GM21360 (cell line): ENCODE results near the gene CUEDC2.

Source experiments
- ATAC-seq: cut with Tn5 transposase; IDR thresholded peaks from one replicate; pipeline ENCODE4 v1.9.1; 2021; ENCODE audit warnings: mild to moderate bottlenecking, moderate library complexity; ENCODE audit not compliant: unreplicated experiment

CUEDC2 gene

DNA sequence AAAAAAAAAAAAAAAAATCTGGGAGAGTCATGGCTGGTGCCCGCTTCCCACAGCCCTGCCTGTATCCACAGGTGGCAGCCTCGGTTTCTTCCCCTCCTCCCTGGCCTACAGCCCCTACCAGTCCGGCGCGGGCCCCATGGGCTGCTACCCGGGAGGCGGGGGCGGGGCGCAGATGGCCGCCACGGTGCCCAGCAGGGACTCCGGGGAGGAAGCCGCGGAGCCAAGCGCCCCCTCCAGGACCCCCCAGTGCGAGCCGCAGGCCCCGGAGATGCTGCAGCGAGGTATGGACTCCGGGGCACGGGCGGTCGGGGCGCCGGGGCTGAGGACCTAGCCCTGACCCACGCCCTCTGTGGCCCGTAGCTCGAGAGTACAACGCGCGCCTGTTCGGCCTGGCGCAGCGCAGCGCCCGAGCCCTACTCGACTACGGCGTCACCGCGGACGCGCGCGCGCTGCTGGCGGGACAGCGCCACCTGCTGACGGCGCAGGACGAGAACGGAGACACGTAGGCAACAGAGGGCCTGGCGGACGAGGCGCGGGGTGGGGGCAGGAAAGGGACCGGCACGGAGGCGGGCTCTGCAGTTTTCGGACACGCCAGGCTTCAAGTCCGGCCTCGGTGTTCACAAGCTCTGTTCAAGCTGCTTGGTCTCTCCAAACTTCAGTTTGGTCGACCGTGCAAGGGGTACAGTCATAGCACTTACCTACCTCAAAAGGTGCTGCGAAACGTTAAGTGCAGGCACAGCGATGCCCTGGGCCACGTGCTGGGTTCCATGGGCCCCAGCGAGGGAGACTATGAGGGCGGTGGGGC, 33.0 kb downstream of the CUEDC2 start:
- ATAC-seq: peak; percentile 33

DNA sequence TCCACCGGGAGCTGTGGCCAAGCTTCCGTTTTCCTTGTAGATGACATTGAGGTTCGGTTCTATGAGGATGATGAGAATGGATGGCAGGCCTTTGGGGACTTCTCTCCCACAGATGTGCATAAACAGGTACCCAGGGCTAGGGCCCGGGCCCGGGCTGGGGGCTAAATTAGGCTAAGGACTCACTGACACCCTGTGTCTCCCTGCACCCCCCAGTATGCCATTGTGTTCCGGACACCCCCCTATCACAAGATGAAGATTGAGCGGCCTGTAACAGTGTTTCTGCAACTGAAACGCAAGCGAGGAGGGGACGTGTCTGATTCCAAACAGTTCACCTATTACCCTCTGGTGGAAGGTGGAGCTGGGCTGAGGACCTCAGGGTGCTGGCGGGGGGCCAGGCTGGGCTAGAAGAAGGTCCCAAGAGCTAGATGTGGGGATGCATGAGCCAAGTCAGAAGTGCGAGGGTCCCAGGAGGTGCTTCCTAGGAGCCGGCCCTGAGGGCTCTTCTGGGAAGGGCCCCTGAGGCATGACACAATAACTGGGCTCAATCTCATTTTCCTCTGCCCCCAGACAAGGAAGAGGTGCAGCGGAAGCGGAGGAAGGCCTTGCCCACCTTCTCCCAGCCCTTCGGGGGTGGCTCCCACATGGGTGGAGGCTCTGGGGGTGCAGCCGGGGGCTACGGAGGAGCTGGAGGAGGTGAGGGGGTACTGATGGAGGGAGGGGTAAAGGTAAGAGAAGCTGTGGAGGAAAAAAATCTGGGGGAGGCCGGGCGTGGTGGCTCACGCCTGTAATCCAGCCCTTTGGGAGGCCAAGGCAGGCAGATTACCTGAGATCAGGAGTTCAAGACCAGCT, 34.0 kb downstream of the CUEDC2 start:
- no peak for ATAC-seq

DNA sequence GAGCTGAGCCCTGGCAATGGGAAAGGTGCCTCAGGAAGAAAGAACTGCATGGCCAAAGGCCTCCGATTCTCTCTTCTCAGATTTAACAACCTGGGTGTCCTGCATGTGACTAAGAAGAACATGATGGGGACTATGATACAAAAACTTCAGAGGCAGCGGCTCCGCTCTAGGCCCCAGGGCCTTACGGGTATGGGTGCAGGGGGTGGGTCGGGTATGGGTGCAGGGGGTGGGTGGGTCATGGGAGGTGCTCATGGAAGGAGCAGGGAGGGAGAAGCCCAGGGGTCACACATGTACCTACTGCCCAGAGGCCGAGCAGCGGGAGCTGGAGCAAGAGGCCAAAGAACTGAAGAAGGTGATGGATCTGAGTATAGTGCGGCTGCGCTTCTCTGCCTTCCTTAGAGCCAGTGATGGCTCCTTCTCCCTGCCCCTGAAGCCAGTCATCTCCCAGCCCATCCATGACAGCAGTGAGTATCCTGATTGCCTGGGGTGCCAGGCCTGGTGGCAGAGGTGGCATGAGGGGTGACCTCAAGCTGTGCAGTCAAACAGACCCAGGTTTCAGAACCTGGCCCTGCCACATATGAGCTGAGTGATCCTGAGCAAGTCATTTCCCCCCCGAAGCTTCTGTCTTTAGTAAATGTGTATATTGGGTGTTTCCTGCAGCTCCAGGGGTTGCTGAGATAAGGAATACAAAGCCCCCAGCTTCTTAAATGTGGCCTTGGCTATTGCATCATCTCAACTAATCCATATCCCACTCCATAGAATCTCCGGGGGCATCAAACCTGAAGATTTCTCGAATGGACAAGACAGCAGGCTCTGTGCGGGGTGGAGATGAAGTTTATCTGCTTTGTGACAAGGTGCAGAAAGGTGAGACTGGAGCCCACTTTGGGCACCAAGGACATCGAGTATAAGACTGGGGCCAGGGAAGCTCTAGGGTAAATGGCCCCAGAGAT, 34.9 kb downstream of the CUEDC2 start:
- ATAC-seq: no peak

DNA sequence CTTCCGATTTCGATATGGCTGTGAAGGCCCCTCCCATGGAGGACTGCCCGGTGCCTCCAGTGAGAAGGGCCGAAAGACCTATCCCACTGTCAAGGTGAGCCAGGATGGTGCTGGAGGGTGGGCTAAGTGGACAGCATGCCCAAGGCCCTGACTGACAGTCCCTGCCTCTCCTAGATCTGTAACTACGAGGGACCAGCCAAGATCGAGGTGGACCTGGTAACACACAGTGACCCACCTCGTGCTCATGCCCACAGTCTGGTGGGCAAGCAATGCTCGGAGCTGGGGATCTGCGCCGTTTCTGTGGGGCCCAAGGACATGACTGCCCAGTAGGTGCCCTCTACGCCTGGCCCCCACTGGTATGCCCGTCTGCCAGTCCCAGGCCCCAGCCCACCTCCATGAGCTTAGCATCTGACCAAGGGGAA, 35.6 kb downstream of the CUEDC2 start:
- ATAC-seq: no peak

DNA sequence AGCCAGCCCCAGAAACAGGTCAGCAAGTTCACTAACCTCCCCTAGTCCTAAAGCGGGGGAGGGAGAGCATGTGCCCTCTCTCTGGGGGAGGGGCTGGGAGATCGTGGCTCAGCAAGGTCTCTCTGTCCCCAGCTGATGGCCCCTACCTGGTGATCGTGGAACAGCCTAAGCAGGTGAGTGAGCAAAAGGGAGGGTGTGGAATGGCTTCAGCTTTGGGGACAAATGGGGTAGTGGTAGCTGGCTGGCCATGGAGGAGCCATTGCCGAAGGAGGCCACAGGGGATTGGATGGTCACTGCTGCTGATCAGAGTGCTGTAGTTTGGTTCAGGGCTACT, 36.1 kb downstream of the CUEDC2 start:
- no peak for ATAC-seq

DNA sequence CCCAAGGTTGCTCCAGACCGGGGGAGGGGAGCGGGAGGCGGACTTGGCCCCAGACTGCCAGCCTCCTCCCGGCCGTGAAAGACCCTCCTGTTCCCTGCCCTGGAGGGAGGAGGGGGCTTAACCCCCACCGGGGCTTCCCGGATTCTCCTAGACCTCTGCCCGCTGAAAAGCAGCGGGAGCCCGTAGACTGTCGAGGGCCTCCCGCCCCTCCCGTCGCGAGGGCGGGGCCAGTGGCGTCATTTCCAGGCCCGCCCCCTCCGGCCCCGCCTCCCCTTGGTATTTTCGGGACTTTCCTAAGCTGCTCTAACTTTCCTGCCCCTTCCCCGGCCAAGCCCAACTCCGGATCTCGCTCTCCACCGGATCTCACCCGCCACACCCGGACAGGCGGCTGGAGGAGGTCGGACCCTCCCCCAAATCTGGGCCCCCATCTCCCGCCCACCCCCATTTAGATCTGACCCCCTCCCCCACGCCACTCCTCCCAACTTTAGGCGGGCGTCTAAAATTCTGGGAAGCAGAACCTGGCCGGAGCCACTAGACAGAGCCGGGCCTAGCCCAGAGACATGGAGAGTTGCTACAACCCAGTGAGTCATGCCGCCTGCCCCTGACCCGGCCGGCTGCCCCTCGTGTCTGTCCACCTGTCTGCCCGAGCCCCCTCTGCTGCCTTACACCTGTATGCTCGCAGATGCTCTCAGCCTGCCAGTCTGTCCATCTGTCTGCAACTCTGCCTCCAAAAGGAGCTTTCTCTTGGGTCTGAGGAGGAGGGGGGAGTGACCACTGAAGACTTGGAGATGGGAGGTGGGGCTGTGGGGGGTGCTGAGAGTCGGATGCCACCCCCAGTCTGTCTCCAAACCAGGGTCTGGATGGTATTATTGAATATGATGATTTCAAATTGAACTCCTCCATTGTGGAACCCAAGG, 36.7 kb downstream of the CUEDC2 start, which contains the start of gene NFKB2:
Gene NFKB2, plus strand, starts transcription at position 306 of the 917 bp plus-strand sequence. Its CDS starts 255 bp downstream, at position 561.
- peak; percentile 32 for ATAC-seq

DNA sequence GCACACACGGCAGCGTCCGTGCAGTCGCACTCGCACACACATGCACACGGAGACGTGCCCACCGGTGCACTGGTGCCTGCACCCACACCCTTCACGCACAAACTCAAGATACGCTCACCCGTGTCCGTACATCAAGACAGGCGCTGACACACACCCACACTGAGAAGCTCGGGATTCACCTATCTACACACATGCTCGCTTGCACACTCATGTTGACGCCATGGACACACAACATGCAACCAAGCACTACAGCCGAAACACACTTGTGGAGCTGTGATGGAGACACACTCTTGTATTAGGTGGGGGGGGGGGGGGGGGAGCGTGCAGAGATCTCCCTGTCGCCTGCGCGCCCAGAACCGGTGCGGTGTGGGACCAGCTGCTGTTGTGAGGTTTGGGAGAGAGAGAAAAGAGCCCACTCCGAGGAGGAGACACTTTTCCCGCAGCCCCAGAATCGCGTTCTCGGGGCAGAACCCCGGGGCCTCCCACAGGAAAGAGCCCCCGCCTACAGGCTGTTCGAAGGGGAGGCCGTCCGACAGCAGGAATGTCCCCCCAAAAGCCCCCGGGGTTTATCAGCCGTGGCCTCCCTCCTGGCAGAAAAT, 37.5 kb downstream of the CUEDC2 start:
- no peak for ATAC-seq

DNA sequence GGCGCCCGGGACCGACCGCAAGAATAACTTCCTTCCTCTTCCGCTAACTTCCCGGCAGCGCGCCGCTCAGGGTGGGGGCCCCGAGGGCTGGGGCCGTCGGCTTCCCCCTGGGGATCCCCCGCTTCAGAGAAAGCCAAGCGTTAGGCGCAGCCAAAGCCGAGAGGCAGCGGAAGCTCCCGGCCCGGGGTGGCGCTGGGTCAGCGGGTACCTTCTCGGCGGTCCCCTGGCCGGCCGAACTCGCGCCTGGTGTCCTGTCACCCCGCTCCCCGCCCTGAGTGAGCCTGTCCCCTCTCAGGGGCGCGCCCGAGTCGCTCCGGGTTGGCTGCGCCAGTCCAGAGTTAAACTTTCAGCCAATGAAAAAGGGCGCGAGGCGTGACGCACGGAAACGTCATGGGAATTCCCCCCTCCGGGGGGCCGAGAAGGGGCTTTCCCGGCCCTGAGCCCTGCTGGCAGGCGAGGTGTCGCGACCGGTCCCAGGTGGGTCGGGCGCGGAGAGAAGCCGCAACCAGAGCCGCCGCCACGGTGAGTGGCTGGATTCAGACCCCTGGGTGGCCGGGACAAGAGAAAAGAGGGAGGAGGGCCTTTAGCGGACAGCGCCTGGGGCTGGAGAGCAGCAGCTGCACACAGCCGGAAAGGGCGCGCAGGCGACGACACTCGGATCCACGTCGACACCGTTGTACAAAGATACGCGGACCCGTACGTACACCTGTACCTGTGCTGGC, 38.1 kb downstream of the CUEDC2 start:
- ATAC-seq: peak; percentile 68

DNA sequence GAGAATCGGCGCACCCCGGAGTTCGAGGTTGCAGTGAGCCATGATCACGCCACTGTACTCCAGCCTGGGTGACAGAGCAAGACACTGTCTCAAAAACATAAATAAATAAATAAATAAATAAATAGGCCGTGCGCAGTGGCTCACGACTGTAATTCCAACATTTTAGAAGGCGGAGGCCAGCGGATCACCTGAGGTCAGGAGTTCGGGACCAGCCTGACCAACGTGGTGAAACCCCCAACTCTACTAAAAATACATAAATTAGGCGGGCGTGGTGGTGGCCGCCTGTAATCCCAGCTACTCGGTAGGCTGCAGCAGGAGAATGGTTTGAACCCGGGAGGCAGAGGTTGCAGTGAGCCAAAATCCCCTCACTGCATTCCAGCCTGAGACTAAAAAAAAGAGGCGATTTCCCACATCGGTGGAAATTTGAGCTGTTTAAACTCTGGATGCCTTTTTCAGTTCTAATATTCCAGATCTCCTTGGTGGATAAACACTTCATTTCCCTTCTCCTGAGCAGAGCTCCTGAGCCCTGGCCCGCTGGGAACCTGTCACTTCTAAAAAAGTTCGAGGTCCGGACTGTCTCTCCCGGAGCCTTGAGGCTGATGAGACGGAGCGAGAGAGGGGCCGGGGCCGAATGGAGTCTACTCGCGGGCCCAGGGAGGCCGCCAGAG, 38.8 kb downstream of the CUEDC2 start:
- ATAC-seq: no peak

DNA sequence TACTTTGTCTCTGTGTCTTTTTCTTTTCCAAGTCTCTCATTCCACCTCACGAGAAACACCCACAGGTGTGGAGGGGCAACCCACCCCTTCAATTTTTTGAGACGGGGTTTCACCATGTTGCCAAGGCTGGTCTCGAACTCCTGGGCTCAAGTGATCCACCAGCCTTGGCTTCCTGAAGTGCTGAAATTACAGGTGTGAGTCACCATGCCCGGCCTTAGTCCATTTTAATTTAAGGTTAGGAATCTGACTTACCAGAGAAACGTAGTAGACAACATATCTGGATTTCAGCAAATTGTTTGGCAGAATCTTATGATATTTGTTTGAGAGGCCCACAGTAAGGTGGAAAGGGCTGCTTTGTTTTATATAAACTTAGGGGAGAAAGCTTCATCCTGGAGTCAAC, 40.1 kb downstream of the CUEDC2 start:
- ATAC-seq: no peak

DNA sequence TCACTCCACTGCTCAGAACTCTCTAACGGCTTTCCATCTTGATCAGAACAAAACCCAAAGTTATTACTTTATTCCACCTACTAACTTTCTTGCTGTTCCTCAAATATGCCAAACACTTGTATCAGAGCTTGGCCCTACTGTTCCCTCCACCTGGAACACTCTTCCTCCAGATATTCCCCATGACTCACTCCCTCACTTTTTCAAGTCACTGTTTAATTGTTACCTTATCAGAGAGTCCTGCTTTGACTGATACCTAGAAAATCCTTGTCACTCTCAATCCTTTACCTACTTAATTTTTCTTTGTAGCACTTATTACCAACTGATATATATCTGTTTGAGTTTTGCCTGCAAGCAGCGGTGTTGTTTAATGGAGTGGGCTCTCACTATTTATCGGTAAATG, 42.5 kb downstream of the CUEDC2 start:
- no peak for ATAC-seq

DNA sequence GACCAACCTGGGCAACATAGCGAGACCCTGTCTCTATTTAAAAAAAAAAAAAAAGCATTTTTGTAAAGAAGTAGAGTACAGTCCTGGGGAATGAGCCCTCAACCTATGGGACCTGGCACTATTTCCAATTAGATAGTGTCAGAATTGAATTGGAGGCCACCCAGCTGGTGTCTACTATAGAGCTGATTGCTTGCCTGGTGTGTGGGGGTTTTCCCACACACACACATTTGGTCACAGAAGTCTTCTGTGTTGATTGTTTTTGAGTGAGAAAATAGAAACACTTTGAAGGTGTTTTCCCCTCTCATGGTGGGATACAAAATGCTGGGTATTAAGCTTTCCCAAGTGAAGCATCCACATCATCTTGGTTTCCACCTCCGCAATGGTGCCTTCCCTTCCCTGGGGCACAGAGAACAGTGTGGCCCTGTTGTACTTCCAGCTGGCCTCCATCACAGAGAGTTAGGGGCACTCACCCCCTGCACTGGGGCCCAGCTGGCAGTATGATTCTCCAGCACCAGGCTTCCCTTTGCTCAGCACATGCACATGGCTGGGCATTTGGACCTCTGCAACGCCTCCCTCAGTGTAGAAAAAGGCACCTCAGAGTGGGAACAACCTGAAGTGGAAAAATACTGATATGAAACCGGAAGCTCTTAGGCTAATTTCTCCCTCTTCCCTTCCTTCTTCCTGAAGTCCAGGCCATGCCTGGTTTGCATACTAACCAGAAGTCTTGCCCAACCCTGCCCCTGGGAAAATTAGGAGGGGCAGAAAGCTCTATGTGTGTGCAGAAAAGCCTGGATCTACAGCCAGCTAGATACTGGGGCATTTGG, 47.6 kb downstream of the CUEDC2 start:
- ATAC-seq: no peak

DNA sequence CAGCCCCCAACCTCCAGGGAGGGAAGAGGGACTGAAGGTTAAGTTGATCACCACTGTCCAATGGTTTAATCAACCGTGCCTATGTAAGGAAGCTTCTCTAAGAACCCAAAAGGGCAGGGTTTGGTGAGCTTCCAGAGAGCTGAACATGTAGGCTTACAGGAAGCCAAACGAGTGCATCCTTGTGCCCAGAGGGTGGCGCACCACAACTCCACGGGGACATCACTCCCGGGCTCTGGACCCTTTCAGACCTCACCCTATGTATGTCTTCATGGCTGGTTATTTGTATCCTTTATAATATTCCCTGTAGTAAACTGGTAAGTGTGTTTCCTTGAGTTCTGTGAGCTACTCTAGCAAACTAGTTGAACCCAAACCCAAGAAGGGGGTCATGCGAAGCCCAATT, 48.3 kb downstream of the CUEDC2 start:
- ATAC-seq: no peak

DNA sequence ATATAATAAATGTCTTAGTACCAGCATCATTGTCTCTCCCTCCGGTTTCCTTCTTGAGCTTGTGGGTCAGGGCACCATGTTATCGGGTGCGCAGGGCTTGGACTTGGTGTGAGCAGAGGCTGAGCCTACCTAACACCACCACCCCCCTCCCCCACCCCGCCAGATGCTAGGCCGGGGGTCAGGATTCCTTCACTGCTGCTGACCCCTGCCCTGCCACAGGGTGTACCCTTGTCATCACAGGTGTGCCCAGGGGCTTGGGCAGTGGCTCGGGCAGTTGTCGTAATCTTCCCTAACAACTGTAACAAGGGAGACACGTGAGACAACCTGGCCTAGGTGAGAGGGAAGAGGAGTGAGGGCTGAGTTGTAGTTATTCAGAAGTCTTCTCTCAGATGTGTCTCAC, 49.5 kb downstream of the CUEDC2 start:
- ATAC-seq: no peak

DNA sequence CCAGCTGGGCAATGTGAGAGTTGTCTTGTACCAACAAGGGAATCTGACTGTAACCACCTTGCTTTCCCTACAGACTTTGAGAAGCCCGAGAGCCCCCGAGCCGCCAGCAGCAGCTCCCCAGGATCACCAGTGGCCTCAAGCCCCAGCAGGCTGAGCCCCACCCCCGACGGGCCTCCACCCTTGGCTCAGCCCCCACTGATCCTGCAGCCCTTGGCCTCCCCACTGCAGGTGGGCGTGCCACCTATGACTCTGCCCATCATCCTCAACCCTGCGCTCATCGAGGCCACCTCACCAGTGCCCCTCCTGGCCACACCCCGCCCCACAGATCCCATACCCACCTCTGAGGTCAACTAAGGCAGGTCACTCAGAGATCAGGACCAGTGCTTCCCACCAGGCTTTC, 50.4 kb downstream of the CUEDC2 start:
- no peak for ATAC-seq

DNA sequence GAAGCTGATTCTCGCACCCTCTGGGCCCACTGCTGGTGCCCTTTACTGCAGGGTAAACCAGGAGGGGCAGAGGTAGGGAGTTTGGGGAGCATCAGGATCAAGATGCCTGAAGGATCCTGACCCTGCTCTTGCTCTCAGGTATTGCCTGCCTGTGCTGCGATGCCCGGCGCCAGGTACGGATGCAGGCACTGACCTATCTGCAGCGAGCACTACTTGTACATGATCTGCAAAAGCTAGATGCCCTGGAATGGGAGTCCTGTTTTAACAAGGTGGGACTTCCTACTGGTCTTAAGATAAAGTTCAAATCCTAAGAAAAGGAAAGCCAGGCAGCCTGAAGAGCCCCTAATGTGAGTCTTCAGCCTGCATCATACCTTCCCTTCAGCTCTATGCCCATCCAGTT, 53.0 kb downstream of the CUEDC2 start:
- ATAC-seq: no peak

DNA sequence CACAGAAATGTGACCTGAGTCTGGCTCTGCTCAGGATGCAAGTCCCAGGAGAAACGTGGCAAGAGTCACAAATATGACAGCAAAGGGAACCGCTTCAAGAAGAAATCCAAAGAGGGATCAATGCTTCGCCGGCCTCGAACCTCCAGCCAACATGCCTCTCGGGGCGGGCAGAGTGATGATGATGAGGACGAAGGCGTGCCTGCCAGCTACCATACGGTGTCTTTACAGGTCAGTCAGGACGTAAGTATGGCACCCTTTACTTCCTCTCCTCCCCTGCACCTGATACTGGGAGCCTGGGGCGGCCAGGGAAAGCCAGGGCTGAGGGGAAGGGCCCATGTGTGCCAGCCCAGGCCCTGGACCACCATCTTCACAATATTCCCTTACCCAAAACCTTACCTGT, 55.5 kb downstream of the CUEDC2 start:
- no peak for ATAC-seq

DNA sequence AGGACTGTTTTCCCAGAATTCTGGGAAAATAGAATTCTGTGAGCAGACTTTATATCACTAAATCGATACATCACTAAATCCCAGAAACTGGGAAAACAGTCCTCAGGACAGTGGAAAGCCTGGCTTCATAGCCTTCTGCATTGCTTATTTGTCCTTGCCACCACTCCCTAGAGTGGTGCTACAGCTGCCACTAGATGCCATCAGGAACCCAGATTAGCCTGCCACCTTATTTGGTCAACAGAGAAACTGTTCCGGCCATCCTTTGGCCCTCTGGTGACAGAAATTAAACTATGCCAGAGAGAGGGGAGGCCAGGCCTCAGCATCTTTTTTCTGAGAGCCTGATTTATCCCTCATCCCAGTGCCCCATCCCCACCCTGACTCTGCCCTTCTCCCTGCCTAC, 56.5 kb downstream of the CUEDC2 start:
- ATAC-seq: no peak
